ENCODE data around the gene SESN2.
A peak's percentile ranks its signal among the peaks of the same experiment; 100 is the strongest.

The SESN2 gene

GRCh38 chr1:28249866-28250295 lies 9.4 kb upstream of the SESN2 start:
- no peak for DNase-seq

GRCh38 chr1:28256197-28256827 lies 3.0 kb upstream of the SESN2 start:
- DNase-seq: no peak

- no peak for DNase-seq
These were observed 1.6 kb upstream of the SESN2 start for GRCh38 chr1:28257736-28258135.

- DNase-seq: no peak
These were observed 578 bp upstream of the SESN2 start for GRCh38 chr1:28258628-28259251.

GRCh38 chr1:28259934-28260802 lies 850 bp downstream of the SESN2 start:
- DNase-seq: peak; percentile 27

GRCh38 chr1:28260803-28261174 lies 1.5 kb downstream of the SESN2 start:
- DNase-seq: no peak

GRCh38 chr1:28264897-28265296 lies 5.6 kb downstream of the SESN2 start:
- DNase-seq: no peak

GRCh38 chr1:28265577-28265976 lies 6.3 kb downstream of the SESN2 start:
- no peak for DNase-seq

GRCh38 chr1:28266920-28267322 lies 7.6 kb downstream of the SESN2 start:
- DNase-seq: no peak

GRCh38 chr1:28267633-28268032 lies 8.3 kb downstream of the SESN2 start:
- DNase-seq: no peak

- DNase-seq: no peak
These were observed 10.2 kb downstream of the SESN2 start for GRCh38 chr1:28269529-28269928.

GRCh38 chr1:28272215-28272852 lies 13.0 kb downstream of the SESN2 start:
- no peak for DNase-seq

- no peak for DNase-seq
These were observed 14.0 kb downstream of the SESN2 start for GRCh38 chr1:28273216-28273860.

GRCh38 chr1:28278763-28279162 lies 19.4 kb downstream of the SESN2 start:
- no peak for DNase-seq

- DNase-seq: no peak
These were observed 20.4 kb downstream of the SESN2 start for GRCh38 chr1:28279721-28280120.

- no peak for DNase-seq
These were observed 21.2 kb downstream of the SESN2 start for GRCh38 chr1:28280501-28280900.

- no peak for DNase-seq
These were observed 21.7 kb downstream of the SESN2 start for GRCh38 chr1:28280977-28281381.

- no peak for DNase-seq
These were observed 22.5 kb downstream of the SESN2 start for GRCh38 chr1:28281608-28282425.

GRCh38 chr1:28282426-28283407 lies 23.4 kb downstream of the SESN2 start:
- DNase-seq: no peak

- DNase-seq: no peak
These were observed 26.8 kb downstream of the SESN2 start for GRCh38 chr1:28286111-28286510.

- no peak for DNase-seq
These were observed 29.2 kb downstream of the SESN2 start for GRCh38 chr1:28288487-28288886.
